Measurements from ENCODE around the gene RELB.
A peak's percentile ranks its signal among the peaks of the same experiment; 100 is the strongest.

Gene RELB

GRCh38 chr19:45023048-45023447, 21.8 kb downstream of the RELB start:
- no peak for DNase-seq (ENCODE audit: low spot score)

- no peak for DNase-seq (ENCODE audit: low spot score)
Observed at GRCh38 chr19:45025264-45025663, 24.0 kb downstream of the RELB start.

- no peak for DNase-seq (ENCODE audit: low spot score)
Observed at GRCh38 chr19:45027371-45027770, 26.1 kb downstream of the RELB start.

GRCh38 chr19:45030825-45031224, 29.6 kb downstream of the RELB start:
- no peak for DNase-seq (ENCODE audit: low spot score)

- no peak for DNase-seq (ENCODE audit: low spot score)
Observed at GRCh38 chr19:45032421-45032820, 31.2 kb downstream of the RELB start.

- no peak for DNase-seq (ENCODE audit: low spot score)
Observed at GRCh38 chr19:45035755-45036154, 34.5 kb downstream of the RELB start.

- no peak for DNase-seq (ENCODE audit: low spot score)
Observed at GRCh38 chr19:45037393-45038169, 36.3 kb downstream of the RELB start.

GRCh38 chr19:45038931-45039893, 37.9 kb downstream of the RELB start, which contains the start of gene CLASRP:
TSS of gene CLASRP (plus strand) at chr19:45039045. CDS start at chr19:45040213, 1,168 bp downstream.
- DNase-seq (ENCODE audit: low spot score), result peak; percentile 90

- DNase-seq (ENCODE audit: low spot score), result no peak
Observed at GRCh38 chr19:45040059-45040771, 39.0 kb downstream of the RELB start.

- no peak for DNase-seq (ENCODE audit: low spot score)
Observed at GRCh38 chr19:45041125-45041524, 39.9 kb downstream of the RELB start.

GRCh38 chr19:45045671-45046353, 44.5 kb downstream of the RELB start:
- peak; percentile 99 for DNase-seq (ENCODE audit: low spot score)

- no peak for DNase-seq (ENCODE audit: low spot score)
Observed at GRCh38 chr19:45046355-45046754, 45.1 kb downstream of the RELB start.

GRCh38 chr19:45047188-45047797, 46.0 kb downstream of the RELB start:
- no peak for DNase-seq (ENCODE audit: low spot score)

- DNase-seq (ENCODE audit: low spot score), result peak; percentile 51
Observed at GRCh38 chr19:45049073-45049736, 47.9 kb downstream of the RELB start.

GRCh38 chr19:45050036-45050435, 48.8 kb downstream of the RELB start:
- DNase-seq (ENCODE audit: low spot score), result no peak

GRCh38 chr19:45051929-45052579, 50.8 kb downstream of the RELB start:
- DNase-seq (ENCODE audit: low spot score), result no peak

GRCh38 chr19:45056831-45057230, 55.6 kb downstream of the RELB start:
- DNase-seq (ENCODE audit: low spot score), result no peak

- no peak for DNase-seq (ENCODE audit: low spot score)
Observed at GRCh38 chr19:45057444-45057843, 56.2 kb downstream of the RELB start.

GRCh38 chr19:45058622-45059159, 57.4 kb downstream of the RELB start:
- DNase-seq (ENCODE audit: low spot score), result no peak
